Progenitor cell of endocrine pancreas (in vitro differentiated cells): ENCODE results near the gene MTERF4. TPM values are rescaled to one million over a fixed set of nuclear protein-coding genes. Genes with fewer than 3 reads are reported as not detected.
A peak's percentile ranks its signal among the peaks of the same experiment; 100 is the strongest.

Experiments
- DNase-seq: peaks from one replicate; pipeline ENCODE4 v3.0.0; 2021; ENCODE audit warnings: low spot score; ENCODE audit not compliant: unreplicated experiment
- H3K27ac Mint-ChIP-seq: 2 replicates; pipeline ENCODE4 v1.8.0; 2021; ENCODE audit warnings: mild to moderate bottlenecking, moderate library complexity, mixed read lengths
- H3K27me3 Mint-ChIP-seq: 2 replicates; pipeline ENCODE4 v1.8.0; 2021; ENCODE audit warnings: mixed read lengths
- H3K36me3 Mint-ChIP-seq: 2 replicates; pipeline ENCODE4 v1.8.0; 2022; ENCODE audit warnings: mixed read lengths; ENCODE audit not compliant: insufficient read depth
- H3K4me1 Mint-ChIP-seq: 2 replicates; pipeline ENCODE4 v1.8.0; 2021; ENCODE audit warnings: low read depth, mixed read lengths
- H3K4me3 Mint-ChIP-seq: 2 replicates; pipeline ENCODE4 v1.8.0; 2021; ENCODE audit warnings: low read depth, mild to moderate bottlenecking, moderate library complexity, mixed read lengths
- H3K9me3 Mint-ChIP-seq: 2 replicates; pipeline ENCODE4 v1.8.0; 2021; ENCODE audit warnings: low read depth, mixed read lengths
- CTCF ChIP-seq: fragments of 200-600 bp; sonication (generic); IDR thresholded peaks from one replicate; pipeline ENCODE4 v1.5.0; 2021; ENCODE audit warnings: antibody characterized with exemption, mild to moderate bottlenecking; ENCODE audit not compliant: unreplicated experiment
- total RNA-seq: library from RNA; stranded (reverse); gene quantifications from 2 replicates; pipeline ENCODE4 v1.2.1, GENCODE V29; 2021

MTERF4 gene
- total RNA-seq, 1 donor from 2014 or later = 63.0 TPM

- Mint-ChIP-seq H3K27ac (no peak overlapping the region), H3K4me3 (no peak overlapping the region), H3K27me3 (peaks cover 18% of the 10 kb centered on the region), H3K36me3 (no peaks in the 10 kb centered on the region), H3K4me1 (no peaks in the 10 kb centered on the region), H3K9me3 (peaks cover 8% of the 10 kb centered on the region)
- TF ChIP-seq CTCF = no peak
- DNase-seq = peak; percentile 59
Measured at GRCh38 chr2:241049739-241050623, 52.1 kb downstream of the MTERF4 start.

GRCh38 chr2:241048949-241049343 lies 53.1 kb downstream of the MTERF4 start:
- Mint-ChIP-seq H3K36me3 (no peaks in the 10 kb centered on the region), H3K27me3 (peaks cover 17% of the 10 kb centered on the region), H3K4me3 (no peak overlapping the region), H3K27ac (no peak overlapping the region), H3K9me3 (peaks cover 9% of the 10 kb centered on the region), H3K4me1 (no peaks in the 10 kb centered on the region)
- DNase-seq = no peak
- no peak for TF ChIP-seq CTCF

GRCh38 chr2:241048149-241048948 lies 53.7 kb downstream of the MTERF4 start:
- H3K27ac Mint-ChIP-seq = no peak overlapping the region
- no peak overlapping the region for H3K4me3 Mint-ChIP-seq
- no peaks in the 10 kb centered on the region for H3K4me1 Mint-ChIP-seq
- DNase-seq = no peak
- peaks cover 9% of the 10 kb centered on the region for H3K9me3 Mint-ChIP-seq
- H3K27me3 Mint-ChIP-seq = peaks cover 20% of the 10 kb centered on the region
- H3K36me3 Mint-ChIP-seq = no peaks in the 10 kb centered on the region
- TF ChIP-seq CTCF = no peak

GRCh38 chr2:241047253-241048010 lies 54.7 kb downstream of the MTERF4 start:
- peaks cover 29% of the 10 kb centered on the region for H3K27me3 Mint-ChIP-seq
- DNase-seq = no peak
- no peak for TF ChIP-seq CTCF
- H3K27ac Mint-ChIP-seq = no peak overlapping the region
- no peaks in the 10 kb centered on the region for H3K36me3 Mint-ChIP-seq
- no peak overlapping the region for H3K4me3 Mint-ChIP-seq
- no peaks in the 10 kb centered on the region for H3K4me1 Mint-ChIP-seq
- peaks cover 9% of the 10 kb centered on the region for H3K9me3 Mint-ChIP-seq

Other genes starting within 250 kb of the MTERF4 start
- gene AGXT, start 233.5 kb downstream of the MTERF4 start, total RNA-seq = 1.0 and 1.2 TPM in 2 replicates
- 9.7 and 12.5 TPM in 2 replicates for gene MAB21L4, start 206.1 kb downstream of the MTERF4 start, total RNA-seq
- 0.36 and 0.40 TPM in 2 replicates for gene CROCC2, start 196.0 kb downstream of the MTERF4 start, total RNA-seq
- gene SNED1, start 103.7 kb downstream of the MTERF4 start, total RNA-seq = 2.2 and 2.5 TPM in 2 replicates
- 57.1 and 60.4 TPM in 2 replicates for gene PASK, start 47.2 kb upstream of the MTERF4 start, total RNA-seq
- 46.5 and 49.9 TPM in 2 replicates for gene PPP1R7, start 48.2 kb upstream of the MTERF4 start, total RNA-seq
- gene ANO7, start 86.4 kb upstream of the MTERF4 start, total RNA-seq = 2.5 and 3.0 TPM in 2 replicates
- gene HDLBP, start 213.4 kb upstream of the MTERF4 start, total RNA-seq = 388 and 399 TPM in 2 replicates
- 445 and 460 TPM in 2 replicates for gene SEPTIN2, start 213.6 kb upstream of the MTERF4 start, total RNA-seq